ENCODE data around the gene RGS11.
"Not testable (repeated sequence)": the region's sequence is repeated elsewhere in the genome, so short reads cannot be mapped to it uniquely, and the experiment has no call there.

RGS11 gene

DNA sequence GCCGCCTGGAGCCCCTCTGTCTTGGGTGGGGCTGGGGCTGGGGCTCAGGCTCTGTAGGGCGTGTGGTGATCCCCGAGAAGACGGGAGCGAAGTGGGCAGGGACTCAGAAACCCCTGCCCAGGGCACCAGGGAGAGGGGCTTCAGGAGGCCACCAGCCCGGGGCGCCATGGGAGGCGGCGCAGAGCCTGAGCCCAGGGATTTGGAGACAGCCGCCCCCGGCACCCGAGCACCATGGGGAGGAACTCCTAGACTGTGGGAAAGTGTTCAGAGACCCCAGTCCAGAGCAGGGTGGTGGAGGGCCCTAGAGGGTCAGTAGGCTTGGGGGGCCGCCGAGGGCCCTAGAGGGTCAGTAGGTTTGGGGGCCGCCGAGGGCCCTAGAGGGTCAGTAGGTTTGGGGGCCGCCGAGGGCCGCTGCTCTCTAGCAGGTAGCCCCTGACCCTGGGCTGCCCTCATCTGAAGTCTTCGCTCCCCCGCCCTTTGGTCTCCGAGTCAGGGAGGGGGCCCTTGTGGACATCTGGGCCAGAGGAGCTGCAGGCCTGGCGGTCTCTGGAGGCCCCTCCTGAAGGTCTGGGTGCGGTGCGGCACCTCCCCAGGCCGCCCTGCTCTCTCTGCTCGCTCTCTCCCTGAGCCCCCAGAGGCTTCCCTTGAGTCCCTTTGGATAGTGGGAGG, 5.4 kb upstream of the RGS11 start:
- no peak for DNase-seq

DNA sequence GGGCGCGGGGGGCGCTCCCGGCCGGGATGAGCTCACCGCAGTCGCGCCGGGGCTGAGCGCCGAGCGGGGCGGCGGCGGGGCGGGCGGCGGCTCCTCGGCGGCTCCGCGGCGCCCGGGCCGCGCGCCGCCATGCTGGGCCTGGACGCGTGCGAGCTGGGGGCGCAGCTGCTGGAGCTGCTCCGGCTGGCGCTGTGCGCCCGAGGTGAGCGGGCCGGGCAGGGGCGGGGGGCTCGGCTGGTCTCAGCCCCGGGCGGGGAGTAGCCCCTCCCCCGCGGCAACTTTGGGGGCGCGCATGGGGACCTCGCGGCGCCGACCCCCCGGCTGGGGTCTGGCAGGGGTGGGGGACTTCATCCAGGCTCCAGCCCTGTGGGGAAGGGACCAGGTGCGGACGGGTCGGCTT, 4.8 kb upstream of the RGS11 start, which contains the start of gene ARHGDIG:
ARHGDIG (plus strand) TSS at position 40 of the 400 bp plus-strand sequence; CDS start at position 130, 90 bp downstream.
- DNase-seq: no peak

DNA sequence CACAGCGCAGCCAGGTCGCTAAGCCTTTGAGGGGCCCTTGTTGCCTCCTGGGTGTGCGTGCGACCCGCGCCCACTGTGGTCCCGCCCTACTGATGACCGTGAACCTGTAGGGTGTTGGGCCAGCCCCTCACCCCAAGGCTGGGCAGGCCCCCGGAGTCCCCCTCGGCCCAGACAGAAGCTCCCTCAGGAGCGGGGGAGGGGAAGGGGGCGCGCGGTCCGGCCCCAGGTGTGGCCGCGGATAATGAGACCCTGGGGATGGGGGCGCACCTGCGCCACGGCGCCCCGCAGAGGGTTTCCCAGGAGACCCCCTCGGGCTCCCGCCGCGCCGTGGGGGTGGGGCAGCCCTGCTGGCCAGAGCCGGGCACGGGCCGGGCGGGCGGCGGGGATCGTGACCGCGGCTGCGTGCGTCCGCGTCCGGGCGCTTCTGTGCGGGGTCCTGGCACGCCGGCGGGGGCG, 4.3 kb upstream of the RGS11 start:
- DNase-seq: peak in 1 of 56 donors; percentile 37

DNA sequence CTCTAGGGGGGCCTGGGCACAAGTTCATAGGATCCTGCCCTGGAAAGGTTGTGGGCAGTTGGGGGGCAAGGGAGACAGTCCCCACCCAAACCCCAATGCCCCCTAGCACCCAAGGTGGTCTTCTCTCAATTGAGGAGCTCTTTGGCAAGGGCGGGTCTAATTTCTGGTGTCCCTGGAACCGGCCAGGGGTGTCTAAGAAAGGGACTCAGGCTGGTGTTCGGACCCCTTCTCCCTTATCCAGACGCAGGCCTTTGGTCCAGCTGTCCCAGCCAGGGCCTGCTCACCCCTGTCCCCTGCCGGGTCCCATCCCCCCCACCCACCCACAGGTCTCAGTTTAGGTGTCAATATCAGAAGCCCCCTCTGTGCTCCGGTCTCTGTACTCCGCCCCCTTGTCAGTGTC, 3.8 kb upstream of the RGS11 start:
- DNase-seq: no peak

DNA sequence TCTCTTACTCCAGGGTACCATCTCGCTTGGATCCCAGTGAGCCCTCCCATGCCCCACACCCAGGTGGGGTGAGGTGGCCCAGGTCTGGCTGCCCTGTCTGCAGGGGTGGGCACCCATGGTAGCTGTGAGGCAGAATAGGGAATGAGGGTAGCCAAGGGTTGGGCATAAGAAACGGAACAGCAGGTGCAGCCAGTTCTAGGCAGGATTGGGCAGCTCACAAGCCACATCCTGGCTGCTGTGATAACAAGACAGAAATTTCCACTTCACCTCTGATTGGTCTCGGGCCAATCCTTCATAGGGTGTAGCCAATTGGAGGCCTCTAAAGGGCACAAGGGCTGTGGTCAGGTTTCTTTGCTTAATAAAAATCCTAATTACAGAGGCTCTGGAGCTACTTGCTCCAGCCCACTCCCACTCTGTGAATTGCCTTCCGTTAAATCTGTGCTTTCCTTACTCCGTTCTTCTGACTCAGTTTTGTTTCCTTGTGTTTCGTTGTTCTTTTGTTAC, 3.2 kb upstream of the RGS11 start:
- DNase-seq: no peak

DNA sequence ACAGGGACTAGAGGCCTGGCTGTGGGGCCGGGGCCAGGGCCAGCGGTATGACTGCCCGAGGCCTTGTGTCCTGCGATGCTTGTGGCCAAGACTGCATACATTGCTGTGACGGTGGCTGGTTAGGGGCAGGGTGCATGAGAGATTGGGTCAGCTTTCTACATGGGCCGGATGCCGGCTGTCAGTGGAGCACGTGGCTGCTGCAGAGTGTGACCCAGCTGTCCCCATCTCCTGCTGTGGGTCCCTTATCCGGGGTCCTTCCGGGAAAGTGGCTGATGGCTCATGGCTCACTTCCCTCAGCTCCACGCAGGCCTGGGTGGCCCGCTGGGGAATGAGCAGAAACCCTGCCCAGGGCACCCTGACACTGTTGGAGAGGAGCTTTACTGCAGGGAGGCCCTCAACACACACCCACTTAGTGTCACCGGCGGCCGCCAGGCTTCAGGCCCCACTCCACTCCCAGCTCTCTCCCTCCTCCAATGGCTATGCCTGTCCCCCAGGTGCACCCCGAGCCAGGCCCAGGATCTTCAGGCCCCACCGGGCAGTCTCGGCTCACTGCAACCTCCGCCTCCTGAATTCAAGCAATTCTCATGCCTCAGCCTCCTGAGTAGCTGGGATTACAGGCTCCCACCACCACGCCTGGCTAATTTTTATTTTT, 808 bp upstream of the RGS11 start:
- no peak for DNase-seq

DNA sequence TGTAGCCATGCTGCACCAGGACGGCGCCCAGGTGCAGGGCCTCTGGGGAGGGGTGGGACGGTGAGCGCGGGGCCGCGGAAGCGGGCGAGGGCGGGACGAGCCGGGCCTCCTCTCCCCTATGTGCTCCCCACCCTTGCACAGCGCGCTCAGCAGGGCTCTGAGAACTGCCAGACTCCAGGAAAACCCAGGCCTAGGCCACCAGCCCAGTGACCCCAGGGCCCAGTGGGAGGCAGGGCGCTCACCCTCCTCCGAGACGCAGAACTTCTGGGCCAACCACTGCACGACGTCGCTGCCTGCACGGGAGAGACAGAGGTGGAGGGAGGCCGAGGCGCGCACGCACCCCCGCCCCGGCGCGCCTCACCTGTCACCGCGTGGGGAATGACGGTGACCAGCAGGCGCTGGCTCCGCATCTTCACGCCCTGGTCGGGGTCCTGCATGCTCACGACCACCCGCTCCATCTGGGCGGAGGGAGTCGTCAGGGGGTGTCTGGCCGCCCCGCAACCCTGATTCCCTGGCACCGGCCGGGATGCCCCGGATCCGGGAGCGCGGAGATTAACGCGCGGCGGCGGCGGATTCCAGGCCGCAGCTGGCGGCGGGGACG, 603 bp downstream of the RGS11 start:
- DNase-seq: peak in 24 of 56 donors; percentile 8 to 64 (median 25)

DNA sequence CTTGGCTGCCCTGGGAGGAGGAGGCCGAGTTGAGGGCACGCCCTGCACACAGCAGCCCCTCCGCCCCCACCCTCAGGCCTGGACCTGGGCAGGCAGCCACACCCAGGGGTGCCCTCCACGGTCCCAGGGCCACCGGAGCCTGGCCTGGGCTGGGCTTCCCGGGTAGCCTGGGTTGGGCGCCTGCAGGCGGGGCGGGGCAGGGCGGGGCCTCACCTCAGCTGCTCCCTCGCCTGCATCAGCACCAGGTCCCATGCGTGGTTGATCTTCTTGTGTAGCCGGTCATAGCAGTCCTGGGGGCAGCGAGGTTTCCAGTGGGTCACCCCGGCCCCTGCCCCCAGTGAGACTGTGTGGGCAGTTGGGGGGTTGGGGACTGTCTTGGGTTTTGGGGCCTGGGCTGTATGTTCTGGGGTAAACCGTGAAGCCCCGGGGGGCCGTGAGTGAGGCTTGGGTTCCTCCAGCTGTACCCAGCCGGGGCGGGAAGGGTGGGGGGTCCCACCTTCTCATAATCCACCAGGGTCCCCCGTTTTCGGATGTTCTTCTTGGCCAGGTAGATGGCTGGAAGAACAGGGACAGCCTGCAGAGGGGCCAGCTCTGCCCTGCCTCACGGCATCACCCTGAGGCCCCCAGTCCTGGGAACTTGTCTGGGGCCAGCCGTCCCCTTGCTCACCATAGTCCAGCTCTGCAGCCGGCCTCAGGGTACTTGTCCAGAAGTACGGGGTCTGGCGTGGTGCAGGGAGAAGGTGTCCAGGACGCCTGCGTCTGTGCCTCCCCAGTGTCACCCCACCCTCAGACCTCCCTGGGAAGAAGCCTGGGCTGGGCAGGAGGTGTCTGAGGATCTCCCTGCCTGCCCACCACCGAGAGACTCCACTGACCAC, 2.0 kb downstream of the RGS11 start:
- DNase-seq: no peak

DNA sequence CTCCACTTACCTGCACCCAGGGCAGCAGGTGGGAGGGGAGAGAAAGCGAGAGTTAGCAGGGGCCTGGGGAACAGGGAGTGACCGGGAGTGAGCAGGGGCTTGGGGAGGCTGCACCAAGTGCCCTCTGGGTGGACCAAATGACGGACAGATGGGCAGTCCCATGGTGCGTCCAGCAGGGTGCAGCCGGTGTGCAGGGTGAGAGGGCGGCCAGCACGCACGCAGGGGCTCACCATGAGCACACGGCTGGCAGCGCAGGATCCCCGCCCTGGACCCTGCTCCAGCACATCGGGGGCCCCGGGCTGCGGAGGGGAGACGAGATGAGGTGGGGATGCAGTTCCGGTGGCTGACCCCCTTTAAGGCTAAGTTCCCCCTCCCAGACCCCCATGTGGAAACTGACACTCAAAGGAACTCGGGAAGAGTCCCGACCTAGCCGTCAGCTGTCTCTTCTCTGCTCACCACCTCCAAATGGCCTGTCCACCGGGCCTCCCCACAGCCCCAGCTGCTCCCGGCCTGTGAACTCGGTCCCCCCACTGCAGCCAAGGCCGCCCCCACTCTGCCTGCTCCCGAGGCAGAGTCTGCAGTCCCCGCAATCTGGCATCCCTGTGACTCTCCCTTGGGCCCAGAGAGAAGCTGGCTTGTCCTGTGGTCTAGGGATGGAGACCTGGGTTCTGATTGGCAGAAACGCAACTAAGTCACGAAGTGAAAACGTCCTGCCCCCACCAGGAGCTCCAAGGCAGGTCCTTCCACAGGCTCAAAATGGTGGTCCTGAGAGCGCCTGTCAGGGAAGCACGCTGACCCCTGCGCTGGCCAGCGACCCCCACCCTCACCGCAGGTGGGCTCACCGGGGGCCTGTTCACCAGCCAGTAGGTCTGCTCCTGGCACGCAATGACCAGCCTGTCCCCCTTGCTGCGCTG, 2.9 kb downstream of the RGS11 start:
- no peak for DNase-seq

DNA sequence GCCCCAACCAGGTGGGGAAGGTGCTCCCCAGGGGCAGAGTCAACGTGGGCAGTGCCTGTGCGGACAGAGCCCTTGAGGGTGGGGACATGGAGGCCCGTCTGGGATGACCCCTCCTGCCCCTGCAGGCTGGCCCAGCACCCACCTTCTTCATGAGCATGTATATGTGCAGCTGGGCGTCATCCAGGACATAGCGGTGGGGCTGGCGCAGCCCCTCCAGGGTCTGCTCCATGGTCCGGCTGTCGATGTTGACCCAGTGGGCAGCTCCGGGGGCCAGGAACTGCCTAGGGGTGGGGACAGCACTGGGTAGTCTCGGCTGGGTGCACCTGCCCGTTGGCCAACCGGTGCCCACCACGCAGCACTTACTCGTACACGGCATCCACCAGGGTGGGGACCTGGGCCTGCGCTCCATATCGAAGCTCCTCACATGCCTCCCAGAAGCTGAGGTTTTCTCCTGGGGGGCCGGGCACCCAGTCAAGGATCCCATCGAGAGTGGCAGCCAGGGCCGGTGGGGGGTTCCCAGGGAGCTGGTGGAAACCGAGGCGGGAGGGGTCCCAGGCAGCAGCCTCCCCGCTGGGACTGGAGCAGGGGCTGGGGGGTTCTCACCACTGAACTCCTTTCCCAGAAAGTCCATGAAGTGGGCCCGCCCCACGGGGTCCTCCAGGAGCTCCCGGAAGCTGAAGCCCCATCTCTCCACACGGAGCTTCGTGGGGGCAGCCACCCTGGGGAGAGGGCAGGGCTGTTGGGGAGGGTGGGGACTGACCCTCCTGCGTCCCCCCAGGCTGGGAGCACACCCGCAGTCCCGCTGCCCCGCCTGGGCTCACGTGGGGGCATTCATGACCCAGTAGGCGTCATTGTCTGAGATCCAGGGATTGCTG, 5.1 kb downstream of the RGS11 start:
- DNase-seq: no peak

DNA sequence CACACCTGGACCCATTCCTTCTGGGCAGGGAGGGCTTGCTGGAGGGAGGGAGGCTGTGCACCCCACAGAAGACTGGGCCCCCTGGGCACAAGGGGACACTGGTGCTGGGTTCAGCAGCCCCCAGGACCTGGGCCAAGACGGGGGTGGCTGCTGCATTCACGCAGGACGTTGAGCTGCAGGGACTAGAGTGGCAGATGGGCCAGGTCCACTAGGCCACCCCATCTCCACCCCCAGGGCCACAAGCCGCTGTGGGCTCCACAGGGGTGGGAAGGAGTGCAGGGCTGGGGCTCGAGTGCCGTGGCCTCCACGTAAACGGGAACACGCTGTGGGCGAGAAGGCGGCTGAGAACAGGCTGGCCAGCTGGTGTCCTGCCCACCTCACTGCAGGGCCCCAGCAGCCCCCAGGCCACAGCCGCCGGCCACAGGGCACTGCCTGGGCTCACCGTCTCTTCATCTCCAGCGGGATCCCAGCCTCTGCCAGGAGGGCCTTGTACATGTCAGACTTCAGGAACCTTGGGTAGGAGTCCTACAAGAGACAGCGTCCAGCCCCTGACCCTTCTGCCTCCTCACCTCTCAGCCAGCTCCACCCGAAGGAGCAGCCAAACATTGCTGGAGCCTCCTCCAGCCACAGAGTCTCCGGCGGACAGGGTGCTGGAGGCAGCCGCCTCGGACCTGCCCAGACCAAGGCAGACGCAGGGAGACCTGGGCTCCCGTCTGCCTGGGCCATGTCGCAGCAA, 6.5 kb downstream of the RGS11 start:
- DNase-seq: no peak

DNA sequence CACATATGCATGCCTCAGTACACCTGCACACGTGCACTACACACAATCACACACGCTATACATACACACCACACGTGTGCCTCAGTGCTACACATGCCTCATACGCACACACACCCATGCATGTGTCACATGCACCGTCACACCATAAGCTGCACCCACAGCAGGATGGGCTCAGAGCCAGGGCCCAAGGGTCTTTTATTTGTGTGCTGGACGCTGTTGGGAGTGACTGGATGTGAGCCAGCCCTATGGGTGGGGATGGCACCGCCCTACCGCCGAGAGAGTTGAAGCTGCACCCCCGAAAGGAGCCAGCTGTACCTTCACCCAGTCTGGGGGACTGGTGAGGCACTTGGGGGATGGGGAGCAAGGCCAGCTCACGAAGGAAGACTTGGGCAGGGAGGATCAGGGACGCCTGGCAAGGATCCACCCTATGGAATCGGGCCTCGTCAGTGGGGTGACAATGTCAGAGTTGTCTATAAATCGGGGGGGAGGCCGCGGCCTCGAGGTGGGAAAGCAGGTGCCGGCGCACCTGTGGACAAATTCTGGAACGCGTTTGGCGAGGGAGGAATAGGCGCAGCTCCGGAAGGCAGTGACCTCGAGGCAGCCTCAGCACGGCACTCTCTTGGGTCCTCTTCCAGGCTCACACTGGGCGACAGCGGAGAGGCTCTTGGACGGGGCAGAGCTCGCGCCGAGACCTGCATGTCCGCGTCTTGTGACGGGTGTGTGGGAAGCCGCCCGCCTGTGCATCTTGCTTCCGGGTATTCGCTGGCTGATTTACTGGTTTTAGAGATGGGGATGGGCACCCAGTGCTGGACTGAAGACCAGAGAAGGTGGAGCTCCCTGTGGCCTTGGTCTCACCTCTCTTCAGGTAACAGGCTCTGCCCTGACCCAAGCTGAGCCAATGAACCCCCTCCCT, 7.3 kb downstream of the RGS11 start:
- no peak for DNase-seq

DNA sequence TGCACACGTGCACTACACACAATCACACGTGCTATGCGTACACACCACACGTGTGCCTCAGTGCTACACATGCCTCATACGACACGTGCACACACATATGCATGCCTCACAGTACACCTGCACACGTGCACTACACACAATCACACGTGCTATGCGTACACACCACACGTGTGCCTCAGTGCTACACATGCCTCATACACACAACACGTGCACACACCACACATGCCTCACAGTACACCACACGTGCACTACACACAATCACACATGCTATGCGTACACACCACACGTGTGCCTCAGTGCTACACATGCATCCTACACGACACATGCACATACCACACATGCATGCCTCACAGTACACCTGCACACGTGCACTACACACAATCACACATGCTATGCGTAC, 8.2 kb downstream of the RGS11 start:
- not testable (repeated sequence) for DNase-seq

DNA sequence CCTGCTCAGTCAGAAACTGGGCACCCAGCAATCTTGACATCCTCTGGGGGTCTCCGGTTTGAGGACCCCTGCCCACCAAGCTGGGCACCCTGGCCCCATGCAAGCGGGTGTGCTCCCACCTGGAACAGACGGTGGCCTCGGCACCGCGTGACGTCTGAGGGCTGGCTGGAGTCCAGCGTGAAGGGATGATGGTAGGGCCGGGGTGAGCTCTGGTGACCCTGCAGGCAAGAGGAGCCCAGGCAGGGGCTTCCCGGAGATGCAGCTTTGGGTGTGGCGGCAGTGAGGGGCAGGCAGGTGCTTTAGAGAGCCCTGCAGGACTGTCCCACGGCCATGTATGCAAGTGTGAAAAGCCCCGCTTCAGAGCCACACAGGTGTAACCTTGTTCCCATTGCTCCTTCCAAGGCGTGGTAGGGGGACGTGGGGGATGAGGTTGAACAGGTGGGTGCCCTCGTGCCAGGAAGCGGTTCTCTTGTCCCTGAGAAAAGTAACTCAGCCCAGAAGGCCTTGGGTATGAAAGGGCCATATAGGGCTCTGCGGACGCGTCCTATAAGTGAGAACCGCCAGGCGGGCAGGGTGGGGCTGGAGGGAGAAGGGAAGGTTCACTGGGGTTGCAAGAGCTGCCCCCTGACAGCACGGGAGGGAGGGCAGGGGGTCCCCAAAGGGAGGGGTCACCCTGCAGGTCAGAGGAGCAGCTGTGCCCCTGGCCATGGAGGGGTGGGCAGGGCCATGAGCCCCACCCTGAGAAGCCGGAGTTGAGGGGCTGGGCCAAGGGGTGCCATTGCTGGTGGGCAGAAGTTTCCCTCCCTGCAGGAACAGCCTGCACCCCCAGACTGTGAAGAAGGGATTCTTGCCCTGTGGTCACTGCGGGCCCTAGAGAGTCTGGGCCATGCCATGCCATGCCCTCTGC, 9.2 kb downstream of the RGS11 start:
- DNase-seq: no peak

DNA sequence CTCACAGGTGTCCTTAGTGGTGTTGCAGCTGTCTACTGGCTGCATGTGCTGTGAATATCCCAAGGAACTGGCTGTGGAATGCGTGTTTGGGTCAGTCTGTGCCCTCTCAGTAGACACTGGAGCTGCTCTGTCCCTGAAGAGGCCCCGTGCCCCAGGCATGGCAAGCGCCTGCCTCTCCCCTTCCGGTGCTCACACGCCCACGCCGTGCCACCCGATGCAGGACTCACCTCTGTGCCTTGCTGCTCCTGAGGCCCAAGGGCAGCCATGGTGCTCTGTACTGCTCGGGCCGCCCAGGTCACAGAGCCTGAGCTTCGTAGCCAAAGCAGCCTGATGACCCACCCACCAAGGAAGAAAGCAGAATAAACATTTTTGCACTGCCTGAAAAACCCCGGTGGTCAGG, 10.0 kb downstream of the RGS11 start:
- no peak for DNase-seq

DNA sequence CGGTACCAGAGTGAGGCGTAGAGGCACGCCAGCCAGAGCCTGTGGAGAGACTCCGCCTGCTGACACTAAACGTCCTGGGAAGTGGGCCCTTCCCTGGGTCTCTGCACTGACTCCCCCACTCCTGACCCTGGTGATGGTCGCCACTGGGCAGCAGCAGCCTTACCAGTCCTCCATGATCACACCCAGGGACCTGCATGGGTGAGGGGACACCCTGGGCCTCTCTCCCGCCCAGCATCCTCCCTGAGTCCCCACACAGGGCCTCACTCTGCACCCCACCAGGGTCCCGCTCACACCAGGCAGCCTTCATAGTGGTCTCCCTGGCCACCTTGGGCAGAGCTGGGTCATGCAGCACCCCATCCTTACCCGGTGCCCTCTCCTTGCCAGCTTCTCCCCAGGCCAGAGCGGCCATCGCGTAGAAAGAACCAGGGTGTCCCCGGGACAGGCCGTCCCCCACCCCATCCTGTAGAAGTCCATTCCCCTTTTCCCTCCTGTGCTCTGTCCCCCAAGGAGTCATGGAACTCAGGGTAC, 10.7 kb downstream of the RGS11 start:
- no peak for DNase-seq
